ENCODE results near the gene RORC. TPM values are rescaled to one million over a fixed set of nuclear protein-coding genes. Genes with fewer than 3 reads are reported as not detected.

Gene RORC
- total and polyA plus RNA-seq, 7 donors = 0.27 to 18.0 (median 3.9) TPM; not detected in 1

DNA sequence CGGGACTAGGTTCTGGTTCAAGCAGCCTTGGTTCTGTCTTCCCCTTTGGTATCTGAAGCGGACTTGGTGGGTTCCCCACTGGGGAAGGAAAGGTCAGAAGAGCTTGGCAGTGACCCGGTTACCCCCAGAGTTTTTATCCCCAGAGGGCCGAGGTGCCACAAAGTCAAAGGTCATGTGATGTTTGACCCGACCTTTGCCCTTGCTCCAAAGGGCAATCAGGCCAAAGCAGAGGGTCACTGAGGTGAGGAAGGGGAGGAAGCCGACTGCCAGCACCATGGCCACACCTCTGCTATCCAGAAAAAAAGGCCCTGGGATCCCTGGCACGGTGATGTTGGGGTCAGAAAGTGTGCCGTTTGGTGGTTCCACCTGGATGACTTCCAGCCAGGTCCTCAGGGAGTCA is 30.8 kb downstream of the RORC start:
- no peaks in the 10 kb centered on the region for H3K9me3 ChIP-seq
- peaks cover 0 to 38% (median 0%) of the 10 kb centered on the region in 3 donors for H3K27me3 ChIP-seq
- H3K4me3 ChIP-seq = no peak overlapping the region
- no peak overlapping the region for H3K27ac ChIP-seq
- no peak for DNase-seq
- H3K36me3 ChIP-seq = no peaks in the 10 kb centered on the region
- no peak for TF ChIP-seq EP300 (IDR thresholded peaks at IDR 0.05)
- no peak for TF ChIP-seq POLR2AphosphoS5 (IDR thresholded peaks at IDR 0.05)
- TF ChIP-seq, protein P1, sequence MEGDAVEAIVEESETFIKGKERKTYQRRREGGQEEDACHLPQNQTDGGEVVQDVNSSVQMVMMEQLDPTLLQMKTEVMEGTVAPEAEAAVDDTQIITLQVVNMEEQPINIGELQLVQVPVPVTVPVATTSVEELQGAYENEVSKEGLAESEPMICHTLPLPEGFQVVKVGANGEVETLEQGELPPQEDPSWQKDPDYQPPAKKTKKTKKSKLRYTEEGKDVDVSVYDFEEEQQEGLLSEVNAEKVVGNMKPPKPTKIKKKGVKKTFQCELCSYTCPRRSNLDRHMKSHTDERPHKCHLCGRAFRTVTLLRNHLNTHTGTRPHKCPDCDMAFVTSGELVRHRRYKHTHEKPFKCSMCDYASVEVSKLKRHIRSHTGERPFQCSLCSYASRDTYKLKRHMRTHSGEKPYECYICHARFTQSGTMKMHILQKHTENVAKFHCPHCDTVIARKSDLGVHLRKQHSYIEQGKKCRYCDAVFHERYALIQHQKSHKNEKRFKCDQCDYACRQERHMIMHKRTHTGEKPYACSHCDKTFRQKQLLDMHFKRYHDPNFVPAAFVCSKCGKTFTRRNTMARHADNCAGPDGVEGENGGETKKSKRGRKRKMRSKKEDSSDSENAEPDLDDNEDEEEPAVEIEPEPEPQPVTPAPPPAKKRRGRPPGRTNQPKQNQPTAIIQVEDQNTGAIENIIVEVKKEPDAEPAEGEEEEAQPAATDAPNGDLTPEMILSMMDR (IDR thresholded peaks at IDR 0.05) = no peak
- no peak for TF ChIP-seq POLR2A (IDR thresholded peaks at IDR 0.05)
- intact Hi-C loops (cut with DNase I) = no loop called here
- 71 to 72% methylated on average over 8 of the region's 8 CpGs for WGBS, 2 donors
- H3K4me1 ChIP-seq = no peaks in the 10 kb centered on the region

DNA sequence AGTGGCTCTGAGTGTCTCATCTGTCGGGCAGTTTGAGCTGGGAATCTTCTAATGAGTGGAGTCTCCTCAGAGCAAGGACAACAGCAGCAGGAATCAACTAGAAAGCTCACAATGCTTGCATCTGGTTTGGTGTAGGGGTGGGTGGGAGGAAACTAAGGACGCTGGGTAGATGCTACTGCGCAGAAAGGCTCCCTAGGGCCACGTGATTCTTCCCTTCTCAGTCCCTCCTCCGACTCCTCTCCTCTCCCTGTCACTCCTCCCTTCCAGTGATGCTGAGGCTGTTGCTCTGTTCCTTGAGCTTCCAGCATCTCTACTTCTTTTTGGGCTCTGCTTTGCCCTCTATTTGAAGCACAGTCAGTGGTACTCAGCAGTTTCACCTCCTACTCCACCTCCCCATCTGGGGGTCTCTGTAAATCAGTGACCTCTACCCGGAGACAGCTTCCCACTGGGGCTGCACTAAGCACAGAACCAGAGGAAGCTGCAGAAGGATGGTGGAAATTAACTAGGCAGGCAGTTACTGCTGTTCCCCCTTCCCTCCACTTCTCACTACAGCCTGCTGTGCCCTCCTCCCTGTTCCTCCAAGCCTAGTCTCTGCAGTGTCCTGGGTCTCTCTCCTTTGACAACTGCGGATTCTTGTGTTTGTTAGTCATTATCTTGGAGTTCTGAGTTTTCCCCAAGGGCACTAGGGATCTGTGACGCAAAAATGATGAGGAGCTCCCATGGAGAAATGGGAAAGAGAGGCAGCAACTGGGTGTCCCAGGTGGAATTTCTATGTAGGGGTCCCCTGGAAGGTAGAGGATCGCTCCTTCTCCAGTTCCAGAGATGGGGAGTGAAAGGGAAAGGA is 32.2 kb downstream of the RORC start:
- Histone ChIP-seq H3K9me3 (no peaks in the 10 kb centered on the region), H3K4me1 (no peaks in the 10 kb centered on the region), H3K27ac (no peak overlapping the region), H3K36me3 (no peaks in the 10 kb centered on the region), H3K27me3 (peaks cover 0 to 32% (median 0%) of the 10 kb centered on the region in 3 donors), H3K4me3 (no peak overlapping the region)
- 69 to 81% methylated on average over 9 of the region's 9 CpGs for WGBS, 2 donors
- TF ChIP-seq EP300 (IDR thresholded peaks at IDR 0.05) (no peak), POLR2AphosphoS5 (IDR thresholded peaks at IDR 0.05) (no peak), POLR2A (IDR thresholded peaks at IDR 0.05) (no peak)
- TF ChIP-seq, protein P1 (IDR thresholded peaks at IDR 0.05) = no peak
- intact Hi-C loops (cut with DNase I) = no loop called here
- DNase-seq = peak; percentile 10

DNA sequence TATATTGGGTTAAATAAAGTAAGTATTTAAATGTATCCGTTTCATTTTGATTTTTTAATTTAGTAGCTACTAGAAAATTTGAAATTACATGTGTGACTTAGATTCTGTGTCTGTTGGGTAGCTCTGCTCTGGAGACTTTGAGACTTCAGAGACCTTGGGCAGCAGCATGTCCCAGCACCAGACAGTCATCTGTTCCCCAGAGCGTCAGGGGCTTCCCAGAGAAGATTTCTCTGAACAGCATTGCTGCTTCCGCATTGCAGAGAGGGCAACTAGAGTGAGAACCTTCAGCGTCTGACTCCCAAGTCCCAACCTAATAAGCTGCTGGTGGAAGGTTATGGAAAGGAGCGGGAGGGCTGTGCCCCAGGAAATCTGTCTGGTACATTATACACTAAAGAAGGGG is 33.0 kb downstream of the RORC start:
- Histone ChIP-seq H3K27ac (no peak overlapping the region), H3K4me3 (no peak overlapping the region), H3K27me3 (peaks cover 0 to 28% (median 0%) of the 10 kb centered on the region in 3 donors), H3K9me3 (no peaks in the 10 kb centered on the region), H3K36me3 (no peaks in the 10 kb centered on the region), H3K4me1 (no peaks in the 10 kb centered on the region)
- TF ChIP-seq POLR2A (IDR thresholded peaks at IDR 0.05) (no peak), EP300 (IDR thresholded peaks at IDR 0.05) (no peak), POLR2AphosphoS5 (IDR thresholded peaks at IDR 0.05) (no peak)
- TF ChIP-seq, protein P1 (IDR thresholded peaks at IDR 0.05) = no peak
- WGBS, 2 donors = 91 to 92% methylated on average over 5 of the region's 5 CpGs
- intact Hi-C loops (cut with DNase I) = no loop called here
- no peak for DNase-seq

DNA sequence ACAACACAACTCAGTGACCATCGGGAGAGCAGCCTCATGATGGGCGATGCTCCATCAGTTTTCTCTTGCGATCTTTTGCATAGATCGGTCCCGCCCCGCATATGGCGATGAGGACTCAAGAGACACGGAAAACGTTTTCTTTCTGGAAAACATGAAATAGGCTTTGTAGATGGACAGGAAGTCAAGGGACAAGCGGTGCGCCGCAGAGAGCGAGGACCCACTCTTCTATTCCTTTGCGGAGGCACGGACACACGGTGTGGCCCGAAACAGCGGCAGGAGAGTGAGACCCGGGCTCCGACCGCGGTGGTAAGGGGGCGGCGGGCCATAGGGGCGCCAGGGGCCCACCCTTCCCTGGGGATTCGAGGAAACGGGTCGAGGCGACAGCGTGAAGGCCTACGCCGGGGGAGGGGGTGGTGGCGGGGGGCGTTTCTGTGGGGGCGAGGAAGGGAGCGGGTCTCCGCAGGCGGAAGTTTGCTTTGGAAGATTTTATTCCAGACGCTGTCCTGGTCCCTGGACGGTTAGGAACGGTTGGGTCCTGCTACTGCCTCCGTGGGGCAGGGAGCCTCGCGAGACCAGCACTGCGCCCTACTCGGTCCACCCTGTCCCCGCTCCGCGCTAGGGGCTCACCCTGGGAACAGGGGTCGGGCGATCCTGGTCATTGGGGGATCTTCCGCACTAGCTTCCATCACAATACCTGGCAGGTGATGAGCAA is 40.5 kb downstream of the RORC start:
- intact Hi-C loops (cut with DNase I) = no loop called here
- Histone ChIP-seq H3K4me3 (peak overlapping the region; percentile 44 to 91 (median 72)), H3K36me3 (no peaks in the 10 kb centered on the region), H3K27ac (peak overlapping the region; percentile 58 to 81 (median 76)), H3K27me3 (no peaks in the 10 kb centered on the region), H3K9me3 (no peaks in the 10 kb centered on the region), H3K4me1 (peaks cover 0 to 22% (median 12%) of the 10 kb centered on the region in 4 donors)
- 1% methylated on average over 52 of the region's 52 CpGs for WGBS, 2 donors
- DNase-seq = no peak
- TF ChIP-seq POLR2AphosphoS5 (IDR thresholded peaks at IDR 0.05) = no peak
- TF ChIP-seq POLR2A (IDR thresholded peaks at IDR 0.05) = no peak
- TF ChIP-seq, protein P1 (IDR thresholded peaks at IDR 0.05) = no peak
- no peak for TF ChIP-seq EP300 (IDR thresholded peaks at IDR 0.05)

Measured in sigmoid colon (tissue), 7 donors.